Endodermal cell (in vitro differentiated cells): ENCODE data around the gene MAP2K5. TPM values are rescaled to one million over a fixed set of nuclear protein-coding genes. Genes with fewer than 3 reads are reported as not detected.

ENCODE experiments used
- DNase-seq: peaks from one replicate; pipeline ENCODE4 v3.0.0-alpha.2; 2017
- H3K27ac ChIP-seq: 2 replicates; pipeline ENCODE4 v1.5.1; 2013; ENCODE audit warnings: mild to moderate bottlenecking, low read depth, low read length, moderate library complexity
- H3K27me3 ChIP-seq: 2 replicates; pipeline ENCODE4 v1.6.1; 2013; ENCODE audit warnings: mild to moderate bottlenecking, low read length, moderate library complexity; ENCODE audit not compliant: insufficient read depth, control insufficient read depth, poor library complexity, severe bottlenecking
- H3K36me3 ChIP-seq: 2 replicates; pipeline ENCODE4 v1.7.0; 2013; ENCODE audit warnings: mild to moderate bottlenecking, low read length, moderate library complexity; ENCODE audit not compliant: control insufficient read depth, insufficient read depth
- H3K4me1 ChIP-seq: one replicate; pipeline ENCODE4 v1.7.0; 2013; ENCODE audit warnings: low read length; ENCODE audit not compliant: control insufficient read depth, insufficient read depth
- H3K4me3 ChIP-seq: 2 replicates; pipeline ENCODE4 v1.5.1; 2013; ENCODE audit warnings: mild to moderate bottlenecking, low read length, moderate library complexity
- H3K9ac ChIP-seq: 2 replicates; pipeline ENCODE4 v1.6.1; 2013; ENCODE audit warnings: mild to moderate bottlenecking, low read length, moderate library complexity; ENCODE audit not compliant: poor library complexity, severe bottlenecking; ENCODE audit errors: extremely low read depth
- H3K9me3 ChIP-seq: 2 replicates; pipeline ENCODE4 v1.6.1; 2013; ENCODE audit warnings: mild to moderate bottlenecking, low read length, moderate library complexity; ENCODE audit not compliant: control insufficient read depth
- H3K27ac Mint-ChIP-seq: 2 replicates; pipeline ENCODE4 v1.8.0; 2020; ENCODE audit warnings: mixed read lengths
- H3K27me3 Mint-ChIP-seq: 2 replicates; pipeline ENCODE4 v1.8.0; 2021; ENCODE audit warnings: mild to moderate bottlenecking, mixed read lengths; ENCODE audit not compliant: insufficient read depth
- H3K36me3 Mint-ChIP-seq: 2 replicates; pipeline ENCODE4 v1.8.0; 2020; ENCODE audit warnings: low read depth, mixed read lengths
- H3K4me1 Mint-ChIP-seq: 2 replicates; pipeline ENCODE4 v1.8.0; 2020; ENCODE audit warnings: mixed read lengths
- H3K4me3 Mint-ChIP-seq: 2 replicates; pipeline ENCODE4 v1.8.0; 2020; ENCODE audit warnings: mild to moderate bottlenecking, moderate library complexity, mixed read lengths
- H3K9me3 Mint-ChIP-seq: 2 replicates; pipeline ENCODE4 v1.8.0; 2020; ENCODE audit warnings: mild to moderate bottlenecking, mixed read lengths
- CTCF ChIP-seq: fragments of 200-600 bp; sonication (generic); conservative IDR thresholded peaks from 2 replicates; pipeline ENCODE4 v1.5.0; 2021; ENCODE audit warnings: antibody characterized with exemption, mild to moderate bottlenecking
- WGBS, 2 experiments: methylation state at CpG; one replicate each; pipeline versions ENCODE4 v1.1.5 to v1.1.7; 2013; ENCODE audit warnings: missing lambda C conversion rate in 2 of 2, mixed read lengths in 1 of 2; ENCODE audit not compliant: insufficient coverage in 1 of 2, insufficient read length in 1 of 2; 5-methylcytosine and 5-hydroxymethylcytosine counted together
- total RNA-seq, 2 donors: library from RNA; stranded (reverse); fragmentation: NEBNext Ultra II Directional in 1 of 2; extraction: Animal tissue kit (Norgen Biotek cat#: 25700) in 1 of 2; gene quantifications; 2 replicates in 1 of 2; 3 replicates in 1 of 2; pipeline ENCODE4 v1.2.1, GENCODE V29; 2021

The MAP2K5 gene
- total RNA-seq, 2 donors from 2014 or later: 17.1 to 26.7 TPM

- Histone ChIP-seq H3K9ac (no peak overlapping the region), H3K36me3 (no peaks in the 10 kb centered on the region), H3K4me3 (no peak overlapping the region), H3K4me1 (no peaks in the 10 kb centered on the region), H3K9me3 (no peaks in the 10 kb centered on the region), H3K27ac (peak overlapping the region; percentile 28), H3K27me3 (peaks cover 15% of the 10 kb centered on the region)
- TF ChIP-seq CTCF: no peak
- Mint-ChIP-seq H3K27ac (no peak overlapping the region), H3K27me3 (no peaks in the 10 kb centered on the region), H3K9me3 (no peaks in the 10 kb centered on the region), H3K36me3 (no peaks in the 10 kb centered on the region), H3K4me1 (peaks cover 15% of the 10 kb centered on the region), H3K4me3 (no peak overlapping the region)
- no peak for DNase-seq
- 70 to 74% methylated on average over 11 to 12 of the region's 13 CpGs for WGBS, 2 experiments
Observed at GRCh38 chr15:67501836-67502461, 40.6 kb upstream of the MAP2K5 start.

GRCh38 chr15:67504056-67504455, 38.4 kb upstream of the MAP2K5 start:
- Histone ChIP-seq H3K27ac (no peak overlapping the region), H3K4me3 (no peak overlapping the region), H3K27me3 (peaks cover 15% of the 10 kb centered on the region), H3K36me3 (no peaks in the 10 kb centered on the region), H3K9me3 (no peaks in the 10 kb centered on the region), H3K4me1 (no peaks in the 10 kb centered on the region), H3K9ac (no peak overlapping the region)
- WGBS, 2 experiments: 89 to 92% methylated on average over 2 to 5 of the region's 6 CpGs
- H3K4me1 Mint-ChIP-seq: peaks cover 15% of the 10 kb centered on the region
- H3K4me3 Mint-ChIP-seq: no peak overlapping the region
- TF ChIP-seq CTCF: no peak
- no peaks in the 10 kb centered on the region for H3K36me3 Mint-ChIP-seq
- H3K9me3 Mint-ChIP-seq: no peaks in the 10 kb centered on the region
- no peak overlapping the region for H3K27ac Mint-ChIP-seq
- H3K27me3 Mint-ChIP-seq: peaks cover 1% of the 10 kb centered on the region
- no peak for DNase-seq

- H3K4me3 ChIP-seq: no peak overlapping the region
- peaks cover 15% of the 10 kb centered on the region for H3K4me1 Mint-ChIP-seq
- H3K27me3 Mint-ChIP-seq: peaks cover 1% of the 10 kb centered on the region
- H3K36me3 ChIP-seq: no peaks in the 10 kb centered on the region
- H3K9me3 Mint-ChIP-seq: no peaks in the 10 kb centered on the region
- no peak overlapping the region for H3K9ac ChIP-seq
- H3K27ac Mint-ChIP-seq: no peak overlapping the region
- H3K4me3 Mint-ChIP-seq: no peak overlapping the region
- no peak overlapping the region for H3K27ac ChIP-seq
- H3K36me3 Mint-ChIP-seq: no peaks in the 10 kb centered on the region
- TF ChIP-seq CTCF: no peak
- DNase-seq: no peak
- WGBS, 2 experiments: 88 to 93% methylated on average over 3 to 5 of the region's 5 CpGs
- H3K9me3 ChIP-seq: no peaks in the 10 kb centered on the region
- peaks cover 15% of the 10 kb centered on the region for H3K27me3 ChIP-seq
- H3K4me1 ChIP-seq: no peaks in the 10 kb centered on the region
Observed at GRCh38 chr15:67504796-67505195, 37.7 kb upstream of the MAP2K5 start.
